ENCODE measurements around the gene VTI1B.

DNA sequence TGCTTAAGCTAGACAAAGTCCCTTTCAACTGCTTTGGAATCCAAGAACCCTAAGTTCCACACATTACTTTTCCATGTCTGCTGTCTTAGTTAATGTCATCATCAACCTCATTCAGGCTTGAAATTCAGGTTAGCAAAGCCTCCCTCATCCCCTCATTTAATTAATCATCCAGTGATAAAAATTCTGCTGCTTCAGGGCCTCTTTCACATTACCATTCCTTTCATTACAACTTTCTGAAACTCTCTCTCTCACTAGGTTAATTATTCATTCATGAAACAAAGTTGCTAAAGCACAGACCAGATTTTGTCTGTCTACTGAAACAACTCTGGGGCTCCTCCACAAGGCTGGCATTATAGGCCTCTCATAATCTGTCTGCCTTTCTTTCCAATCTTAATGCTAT, 9.4 kb upstream of the VTI1B start:
- TF ChIP-seq, protein P1, sequence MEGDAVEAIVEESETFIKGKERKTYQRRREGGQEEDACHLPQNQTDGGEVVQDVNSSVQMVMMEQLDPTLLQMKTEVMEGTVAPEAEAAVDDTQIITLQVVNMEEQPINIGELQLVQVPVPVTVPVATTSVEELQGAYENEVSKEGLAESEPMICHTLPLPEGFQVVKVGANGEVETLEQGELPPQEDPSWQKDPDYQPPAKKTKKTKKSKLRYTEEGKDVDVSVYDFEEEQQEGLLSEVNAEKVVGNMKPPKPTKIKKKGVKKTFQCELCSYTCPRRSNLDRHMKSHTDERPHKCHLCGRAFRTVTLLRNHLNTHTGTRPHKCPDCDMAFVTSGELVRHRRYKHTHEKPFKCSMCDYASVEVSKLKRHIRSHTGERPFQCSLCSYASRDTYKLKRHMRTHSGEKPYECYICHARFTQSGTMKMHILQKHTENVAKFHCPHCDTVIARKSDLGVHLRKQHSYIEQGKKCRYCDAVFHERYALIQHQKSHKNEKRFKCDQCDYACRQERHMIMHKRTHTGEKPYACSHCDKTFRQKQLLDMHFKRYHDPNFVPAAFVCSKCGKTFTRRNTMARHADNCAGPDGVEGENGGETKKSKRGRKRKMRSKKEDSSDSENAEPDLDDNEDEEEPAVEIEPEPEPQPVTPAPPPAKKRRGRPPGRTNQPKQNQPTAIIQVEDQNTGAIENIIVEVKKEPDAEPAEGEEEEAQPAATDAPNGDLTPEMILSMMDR (IDR thresholded peaks at IDR 0.05): no peak
- TF ChIP-seq POLR2A (IDR thresholded peaks at IDR 0.05) (no peak), POLR2AphosphoS5 (IDR thresholded peaks at IDR 0.05; ENCODE audit: insufficient read depth in 1 of 2, low read depth in 1 of 2) (no peak)

All from vagina (tissue), 2 donors.